OCI-LY7 (cell line): ENCODE results near the gene FEM1A. TPM values are rescaled to one million over a fixed set of nuclear protein-coding genes. Genes with fewer than 3 reads are reported as not detected.

ENCODE experiments used
- BruUV-seq: library from RNA; stranded (reverse); fragments of 400-500 nt; replicated peaks from 2 replicates; lab custom pipeline; 2021; lab: Mats Ljungman, UMichigan
- CTCF ChIA-PET: fragments of 300-600 bp; sonication (Branson Sonifier 250); formaldehyde crosslinking; loops from one replicate; lab custom pipeline; 2022; ENCODE audit warnings: antibody characterized with exemption; ENCODE audit not compliant: unreplicated experiment; lab: Charles Lee
- POLR2A ChIA-PET: fragments of 300-600 bp; sonication (Branson Sonifier 250); formaldehyde crosslinking; loops from one replicate; lab custom pipeline; 2022; ENCODE audit warnings: antibody characterized with exemption; lab: Charles Lee
- DNase-seq: peaks from one replicate; pipeline ENCODE4 v3.0.0-alpha.2; 2015; ENCODE audit warnings: low spot score
- H2AFZ ChIP-seq: fragments of 200-600 bp; sonication (generic), shearing (Covaris generic); 2 replicates; pipeline ENCODE4 v1.6.1; 2014; ENCODE audit warnings: mild to moderate bottlenecking, antibody characterized with exemption, low read length, moderate library complexity
- H3K27ac ChIP-seq: fragments of 200-600 bp; sonication (generic); 2 replicates; pipeline ENCODE4 v1.5.1; 2014; ENCODE audit warnings: mixed run types, low read depth, mild to moderate bottlenecking, moderate library complexity, low read length, inconsistent platforms; ENCODE audit not compliant: poor library complexity, severe bottlenecking
- H3K36me3 ChIP-seq: fragments of 200-600 bp; sonication (generic); 2 replicates; pipeline ENCODE4 v1.6.1; 2014; ENCODE audit warnings: mild to moderate bottlenecking, antibody characterized with exemption, low read length, moderate library complexity, mixed read lengths; ENCODE audit not compliant: insufficient read depth
- H3K4me1 ChIP-seq: fragments of 200-600 bp; sonication (generic); 2 replicates; pipeline ENCODE4 v1.5.1; 2014; ENCODE audit warnings: mild to moderate bottlenecking, low read length; ENCODE audit not compliant: insufficient read depth, poor library complexity, severe bottlenecking
- H3K4me2 ChIP-seq: fragments of 200-600 bp; sonication (generic); 2 replicates; pipeline ENCODE4 v1.6.1; 2014; ENCODE audit warnings: mild to moderate bottlenecking, low read length
- H3K4me3 ChIP-seq: fragments of 200-600 bp; sonication (generic); 2 replicates; pipeline ENCODE4 v1.5.1; 2014; ENCODE audit warnings: mild to moderate bottlenecking, low read depth, low read length; ENCODE audit not compliant: poor library complexity, severe bottlenecking
- H3K79me2 ChIP-seq: fragments of 200-600 bp; sonication (generic); 2 replicates; pipeline ENCODE4 v1.6.1; 2016; ENCODE audit warnings: low read depth, mild to moderate bottlenecking, low read length, moderate library complexity, mixed read lengths; ENCODE audit not compliant: insufficient read depth
- H3K9me2 ChIP-seq: fragments of 200-600 bp; sonication (generic); 2 replicates; pipeline ENCODE4 v1.6.1; 2016; ENCODE audit warnings: mild to moderate bottlenecking, low read length, mixed read lengths; ENCODE audit not compliant: insufficient read depth
- H3K9me3 ChIP-seq: fragments of 200-600 bp; sonication (generic); 2 replicates; pipeline ENCODE4 v1.6.1; 2014; ENCODE audit warnings: mild to moderate bottlenecking, mixed run types, low read length, mixed read lengths
- H4K20me1 ChIP-seq: fragments of 200-600 bp; sonication (generic); 2 replicates; pipeline ENCODE4 v1.6.1; 2014; ENCODE audit warnings: mild to moderate bottlenecking, antibody characterized with exemption, low read length, moderate library complexity, mixed read lengths; ENCODE audit not compliant: insufficient read depth
- CTCF ChIP-seq: fragments of 200-600 bp; sonication (generic); conservative IDR thresholded peaks from 2 replicates; pipeline ENCODE4 v1.5.1; 2014; ENCODE audit warnings: mild to moderate bottlenecking, antibody characterized with exemption, low read length, moderate library complexity, mixed read lengths
- EZH2phosphoT487 ChIP-seq: fragments of 200-600 bp; sonication (generic); IDR thresholded peaks from 2 replicates; pipeline ENCODE4 v1.6.1; 2018; ENCODE audit warnings: low read depth, borderline replicate concordance, mild to moderate bottlenecking, mixed run types, antibody characterized with exemption, low read length, moderate library complexity, mixed read lengths
- intact Hi-C: fragments of 100-400 bp; cut with micrococcal nuclease; formaldehyde crosslinking; loops from one replicate; pipeline ENCODE4 v1.10.0; 2022; ENCODE audit not compliant: unreplicated experiment
- total RNA-seq, 2 experiments: library from RNA; depleted of rRNA in 1 of 2; stranded (reverse); fragments of >200 nt in 1 of 2; shearing (Covaris generic) in 1 of 2; gene quantifications; 2 replicates each; pipeline ENCODE4 v1.2.3, GENCODE V29; 2014 to 2022

The FEM1A gene
- total RNA-seq, 2 experiments from 2014 or later = 15.8 to 17.5 TPM

GRCh38 chr19:4754248-4754647, 37.3 kb upstream of the FEM1A start:
- intact Hi-C loops = no loop called here
- H3K27ac ChIP-seq = no peak overlapping the region
- no peak overlapping the region for H2AFZ ChIP-seq
- H3K4me3 ChIP-seq = no peak overlapping the region
- H4K20me1 ChIP-seq = no peaks in the 10 kb centered on the region
- no peaks in the 10 kb centered on the region for H3K79me2 ChIP-seq
- no peaks in the 10 kb centered on the region for H3K36me3 ChIP-seq
- no peaks in the 10 kb centered on the region for H3K9me2 ChIP-seq
- ChIA-PET CTCF (no interaction called here), POLR2A (no interaction called here)
- no peak for TF ChIP-seq EZH2phosphoT487
- H3K4me1 ChIP-seq = no peaks in the 10 kb centered on the region
- DNase-seq = no peak
- H3K4me2 ChIP-seq = no peak overlapping the region
- no TSS peak for BruUV-seq
- no peaks in the 10 kb centered on the region for H3K9me3 ChIP-seq

GRCh38 chr19:4755459-4755858, 36.1 kb upstream of the FEM1A start:
- H3K79me2 ChIP-seq = no peaks in the 10 kb centered on the region
- H3K4me1 ChIP-seq = peaks cover 5% of the 10 kb centered on the region
- intact Hi-C loops = no loop called here
- no peak overlapping the region for H3K4me3 ChIP-seq
- no peak overlapping the region for H2AFZ ChIP-seq
- TF ChIP-seq EZH2phosphoT487 = no peak
- no peak for TF ChIP-seq CTCF
- ChIA-PET CTCF (no interaction called here), POLR2A (no interaction called here)
- no peak overlapping the region for H3K4me2 ChIP-seq
- H3K9me2 ChIP-seq = no peaks in the 10 kb centered on the region
- DNase-seq = no peak
- BruUV-seq = no TSS peak
- no peaks in the 10 kb centered on the region for H3K9me3 ChIP-seq
- H3K36me3 ChIP-seq = no peaks in the 10 kb centered on the region
- H4K20me1 ChIP-seq = no peaks in the 10 kb centered on the region
- no peak overlapping the region for H3K27ac ChIP-seq

- H3K4me2 ChIP-seq = no peak overlapping the region
- H3K4me3 ChIP-seq = no peak overlapping the region
- H4K20me1 ChIP-seq = no peaks in the 10 kb centered on the region
- DNase-seq = no peak
- H2AFZ ChIP-seq = no peak overlapping the region
- H3K36me3 ChIP-seq = no peaks in the 10 kb centered on the region
- H3K27ac ChIP-seq = no peak overlapping the region
- ChIA-PET CTCF (no interaction called here), POLR2A (no interaction called here)
- BruUV-seq = no TSS peak
- intact Hi-C loops = no loop called here
- H3K4me1 ChIP-seq = peaks cover 5% of the 10 kb centered on the region
- no peaks in the 10 kb centered on the region for H3K79me2 ChIP-seq
- TF ChIP-seq CTCF (no peak), EZH2phosphoT487 (no peak)
- no peaks in the 10 kb centered on the region for H3K9me2 ChIP-seq
- no peaks in the 10 kb centered on the region for H3K9me3 ChIP-seq
Observed at GRCh38 chr19:4758082-4758481, 33.5 kb upstream of the FEM1A start.
